Measurements from ENCODE around the gene HHAT.

HHAT gene

GRCh38 chr1:210663730-210664573 is 335.2 kb downstream of the HHAT start:
- DNase-seq (ENCODE audit: extremely low read depth in 1 of 2, low read depth in 1 of 2), result no peak

GRCh38 chr1:210669951-210670350 is 341.2 kb downstream of the HHAT start:
- no peak for DNase-seq (ENCODE audit: extremely low read depth in 1 of 2, low read depth in 1 of 2)

GRCh38 chr1:210674151-210674550 is 345.4 kb downstream of the HHAT start:
- no peak for DNase-seq (ENCODE audit: extremely low read depth in 1 of 2, low read depth in 1 of 2)

GRCh38 chr1:210676539-210676938 is 347.8 kb downstream of the HHAT start:
- no peak for DNase-seq (ENCODE audit: extremely low read depth in 1 of 2, low read depth in 1 of 2)

- no peak for DNase-seq (ENCODE audit: extremely low read depth in 1 of 2, low read depth in 1 of 2)
Measured at GRCh38 chr1:210677533-210677932, 348.8 kb downstream of the HHAT start.

GRCh38 chr1:210678306-210678705 is 349.6 kb downstream of the HHAT start:
- DNase-seq (ENCODE audit: extremely low read depth in 1 of 2, low read depth in 1 of 2), result no peak

- no peak for DNase-seq (ENCODE audit: extremely low read depth in 1 of 2, low read depth in 1 of 2)
Measured at GRCh38 chr1:210681158-210681557, 352.5 kb downstream of the HHAT start.

- no peak for DNase-seq (ENCODE audit: extremely low read depth in 1 of 2, low read depth in 1 of 2)
Measured at GRCh38 chr1:210683403-210684047, 354.8 kb downstream of the HHAT start.

- no peak for DNase-seq (ENCODE audit: extremely low read depth in 1 of 2, low read depth in 1 of 2)
Measured at GRCh38 chr1:210684466-210685294, 356.0 kb downstream of the HHAT start.

GRCh38 chr1:210685295-210685650 is 356.6 kb downstream of the HHAT start:
- DNase-seq (ENCODE audit: extremely low read depth in 1 of 2, low read depth in 1 of 2), result no peak

GRCh38 chr1:210686841-210687240 is 358.1 kb downstream of the HHAT start:
- no peak for DNase-seq (ENCODE audit: extremely low read depth in 1 of 2, low read depth in 1 of 2)

- DNase-seq (ENCODE audit: extremely low read depth in 1 of 2, low read depth in 1 of 2), result no peak
Measured at GRCh38 chr1:210687582-210688279, 359.0 kb downstream of the HHAT start.

- DNase-seq (ENCODE audit: extremely low read depth in 1 of 2, low read depth in 1 of 2), result no peak
Measured at GRCh38 chr1:210688512-210689234, 360.0 kb downstream of the HHAT start.

- no peak for DNase-seq (ENCODE audit: extremely low read depth in 1 of 2, low read depth in 1 of 2)
Measured at GRCh38 chr1:210689826-210690225, 361.1 kb downstream of the HHAT start.

- no peak for DNase-seq (ENCODE audit: extremely low read depth in 1 of 2, low read depth in 1 of 2)
Measured at GRCh38 chr1:210690236-210690635, 361.5 kb downstream of the HHAT start.

GRCh38 chr1:210691039-210691610 is 362.4 kb downstream of the HHAT start:
- DNase-seq (ENCODE audit: extremely low read depth in 1 of 2, low read depth in 1 of 2), result no peak

GRCh38 chr1:210692796-210693195 is 364.1 kb downstream of the HHAT start:
- no peak for DNase-seq (ENCODE audit: extremely low read depth in 1 of 2, low read depth in 1 of 2)

- DNase-seq (ENCODE audit: extremely low read depth in 1 of 2, low read depth in 1 of 2), result no peak
Measured at GRCh38 chr1:210695026-210695425, 366.3 kb downstream of the HHAT start.

- DNase-seq (ENCODE audit: extremely low read depth in 1 of 2, low read depth in 1 of 2), result peak in 1 of 2 donors; percentile 11
Measured at GRCh38 chr1:210696709-210697108, 368.0 kb downstream of the HHAT start.

- no peak for DNase-seq (ENCODE audit: extremely low read depth in 1 of 2, low read depth in 1 of 2)
Measured at GRCh38 chr1:210697185-210697584, 368.5 kb downstream of the HHAT start.

Data from stimulated activated CD8-positive, alpha-beta memory T cell treated with anti-CD3 and anti-CD28 coated beads, Interleukin-7, amount 100 ng/mL, for 48 hours (primary cell).